Endothelial cell of hepatic sinusoid (primary cell): Measurements from ENCODE around the gene SPPL3.
"Not testable (repeated sequence)": the region's sequence is repeated elsewhere in the genome, so short reads cannot be mapped to it uniquely, and the experiment has no call there.

ENCODE experiments used
- in situ Hi-C: cut with HindIII; loops from 2 replicates; pipeline ENCODE4 v1.10.0; 2017; ENCODE audit warnings: low sequenced_read_pairs

SPPL3 gene

GRCh38 chr12:120793357-120793756 is 110.8 kb downstream of the SPPL3 start:
- in situ Hi-C loops: no loop called here

DNA sequence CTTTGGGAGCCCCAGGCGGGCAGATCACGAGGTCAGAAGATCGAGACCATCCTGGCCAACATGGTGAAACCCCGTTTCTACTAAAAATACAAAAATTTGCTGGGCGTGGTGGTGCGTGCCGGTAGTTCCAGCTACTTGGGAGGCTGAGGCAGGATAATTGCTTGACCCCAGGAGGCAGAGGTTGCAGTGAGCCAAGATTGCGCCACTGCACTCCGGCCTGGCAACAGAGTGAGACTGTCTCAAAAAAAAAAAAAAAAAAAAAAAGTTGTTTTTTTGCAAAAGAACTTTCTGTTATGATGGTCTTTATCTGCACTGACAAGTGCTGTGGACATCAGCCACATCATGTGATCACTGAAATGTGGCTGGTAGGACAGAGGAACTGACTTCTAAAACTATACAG is 111.7 kb downstream of the SPPL3 start:
- in situ Hi-C loops: not testable (repeated sequence)

DNA sequence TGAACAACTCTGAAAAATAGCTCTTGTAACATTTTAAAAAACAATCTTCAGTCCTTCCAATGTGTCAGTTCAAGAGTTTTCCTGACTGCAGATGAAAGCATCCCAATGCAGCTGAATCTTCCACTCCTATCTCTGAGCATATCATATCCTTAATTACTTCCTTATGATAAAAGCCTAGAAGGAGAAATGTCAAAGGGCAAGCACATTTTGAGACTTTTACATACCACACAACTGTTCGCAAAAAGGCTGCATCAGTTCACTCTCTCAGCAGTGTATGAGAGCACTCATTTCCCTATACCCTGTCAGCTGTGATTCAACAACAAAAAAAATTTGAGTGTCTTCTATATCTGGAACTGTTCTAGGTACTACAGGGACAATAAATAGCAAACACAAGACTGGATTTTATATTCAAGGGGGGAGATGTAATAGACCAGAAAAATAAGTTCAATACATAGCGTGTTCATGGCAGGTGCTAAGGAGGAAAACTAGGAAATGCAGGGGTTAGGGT is 112.4 kb downstream of the SPPL3 start:
- in situ Hi-C loops: no loop called here

DNA sequence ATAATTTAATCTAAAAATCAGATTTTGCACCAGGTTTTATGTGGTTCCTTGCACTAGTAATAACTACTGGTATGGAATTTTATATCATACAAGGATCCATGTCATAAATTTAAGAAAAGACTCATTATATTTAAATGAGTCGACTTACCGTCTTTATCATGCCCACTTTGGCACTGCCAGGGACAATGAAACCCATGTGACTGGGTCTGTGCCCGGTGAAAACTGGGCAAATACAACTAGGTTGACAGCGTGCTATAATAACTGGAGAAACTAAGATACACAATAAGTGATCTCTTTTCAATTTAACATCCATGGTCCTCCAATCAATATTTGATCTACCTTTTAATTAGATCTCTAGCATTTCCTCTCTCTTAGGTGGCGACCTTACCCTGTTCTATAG is 114.0 kb downstream of the SPPL3 start:
- in situ Hi-C loops: no loop called here

DNA sequence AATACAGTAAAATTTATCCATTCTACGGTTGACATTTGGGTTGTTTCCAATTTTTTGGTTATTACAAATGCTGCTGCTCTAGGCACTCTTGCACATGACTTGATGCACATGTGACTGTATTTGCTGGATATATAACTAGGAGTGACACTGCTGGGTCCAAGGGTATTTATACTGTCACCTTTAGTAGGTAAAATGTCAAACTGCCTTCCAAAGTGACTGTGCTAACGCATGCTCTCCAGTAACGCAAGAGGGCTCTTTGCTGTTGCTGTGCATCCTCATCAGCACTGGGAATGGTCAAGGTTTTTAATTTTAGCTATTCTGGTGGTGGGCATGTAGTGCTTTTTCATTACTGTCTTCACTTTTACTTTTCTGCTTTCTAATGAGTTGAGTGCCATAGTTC is 116.3 kb downstream of the SPPL3 start:
- in situ Hi-C loops: no loop called here

- in situ Hi-C loops: no loop called here
Observed at GRCh38 chr12:120784804-120785203, 119.4 kb downstream of the SPPL3 start.

DNA sequence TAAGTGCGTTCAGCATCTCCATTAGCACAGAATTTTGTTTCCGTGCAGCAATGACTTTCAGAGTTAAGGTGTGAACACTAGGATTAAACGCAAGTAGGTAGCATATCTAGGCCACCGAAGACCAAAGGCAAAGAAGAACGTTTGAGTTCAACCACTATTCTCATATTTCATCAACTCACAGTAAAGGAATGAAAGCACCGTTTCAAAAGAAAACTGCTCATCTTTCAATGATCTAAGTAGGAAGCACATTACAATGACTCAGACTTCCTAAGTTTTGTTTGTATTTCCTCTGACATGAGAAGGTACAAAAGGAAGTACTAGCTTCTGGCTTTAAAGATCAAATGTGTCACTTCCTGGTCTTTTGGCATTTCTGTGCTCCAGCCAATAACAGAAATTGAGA is 121.0 kb downstream of the SPPL3 start:
- in situ Hi-C loops: no loop called here

GRCh38 chr12:120775862-120776552 is 128.2 kb downstream of the SPPL3 start:
- in situ Hi-C loops: no loop called here

GRCh38 chr12:120774169-120774916 is 129.8 kb downstream of the SPPL3 start:
- in situ Hi-C loops: no loop called here

GRCh38 chr12:120771097-120771496 is 133.1 kb downstream of the SPPL3 start:
- in situ Hi-C loops: no loop called here

DNA sequence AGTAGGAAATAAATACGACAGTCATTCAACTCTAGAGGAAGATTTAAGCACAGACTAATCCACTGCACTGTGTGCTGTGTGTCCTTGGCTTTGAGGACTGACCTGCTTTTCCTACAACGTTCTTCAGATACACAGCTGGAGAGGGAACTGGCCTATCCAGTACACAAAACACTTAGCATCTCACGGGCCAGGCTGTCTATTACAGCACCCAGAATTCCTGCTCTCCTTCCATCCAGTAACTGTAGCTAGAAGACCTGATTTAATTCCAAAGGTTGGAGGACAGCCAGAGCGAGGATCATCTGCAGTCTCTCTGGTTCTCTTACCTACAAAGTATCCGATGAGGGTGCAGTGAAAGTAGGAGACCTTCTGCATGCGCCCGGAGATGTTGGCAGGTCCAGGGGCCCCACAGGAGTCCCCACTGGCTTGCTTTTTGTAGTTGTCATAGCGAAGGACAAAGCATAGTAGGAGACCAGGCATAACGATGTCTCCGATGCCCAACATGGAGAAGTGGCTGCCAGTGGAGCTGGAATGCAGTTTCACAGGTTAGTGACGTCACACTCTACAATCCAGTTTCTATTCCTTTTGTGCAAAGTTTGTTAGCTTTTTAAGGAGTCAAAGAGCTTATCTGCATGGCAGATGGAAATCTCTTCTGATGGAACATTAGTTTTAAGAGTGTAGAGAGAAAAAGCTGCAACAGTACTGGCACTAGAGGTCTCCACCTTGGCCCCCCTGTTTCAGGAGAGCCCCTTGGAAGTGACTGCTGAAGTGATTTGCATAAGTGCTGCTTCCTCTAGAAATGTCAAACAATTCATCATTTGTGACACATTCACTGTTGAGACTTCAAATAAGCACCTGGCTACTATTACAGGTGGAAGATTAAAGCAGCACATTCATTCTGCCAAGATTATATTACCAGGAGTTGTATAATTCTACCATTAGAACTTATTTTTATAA is 136.8 kb downstream of the SPPL3 start:
- in situ Hi-C loops: no loop called here

- in situ Hi-C loops: no loop called here
Observed at GRCh38 chr12:120766566-120766965, 137.6 kb downstream of the SPPL3 start.

- in situ Hi-C loops: loop anchor here (5.0 kb wide), 2 partner anchors 37 to 68 kb away; no protein-coding TSS in a partner anchor
Observed at GRCh38 chr12:120764816-120765215, 139.3 kb downstream of the SPPL3 start.

DNA sequence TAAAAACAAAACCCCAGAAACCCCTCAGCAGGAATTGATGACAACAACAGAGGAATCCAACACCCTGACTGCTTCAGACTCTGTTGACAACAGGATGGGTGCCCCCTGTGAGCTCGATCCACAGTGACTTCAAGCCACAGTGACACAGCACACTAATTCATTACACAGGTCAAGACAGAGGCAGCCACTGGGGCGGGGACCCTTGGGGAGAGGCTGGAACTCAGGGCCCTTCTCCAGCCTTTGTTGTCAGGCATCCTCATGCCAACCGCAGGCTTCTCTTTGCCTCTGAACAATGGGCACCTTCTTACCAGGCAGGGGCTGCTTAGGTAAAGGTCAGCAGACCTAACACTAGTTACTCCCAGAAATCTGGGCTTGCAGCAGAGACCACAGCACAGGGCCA is 140.9 kb downstream of the SPPL3 start:
- in situ Hi-C loops: loop anchor here (5.0 kb wide), 2 partner anchors 39 to 66 kb away; no protein-coding TSS in a partner anchor

- in situ Hi-C loops: loop anchor here (5.0 kb wide), 2 partner anchors 40 to 65 kb away; no protein-coding TSS in a partner anchor
Observed at GRCh38 chr12:120762086-120762485, 142.1 kb downstream of the SPPL3 start.

GRCh38 chr12:120761519-120761934 is 142.6 kb downstream of the SPPL3 start:
- in situ Hi-C loops: loop anchor here (5.0 kb wide), 2 partner anchors 41 to 64 kb away; no protein-coding TSS in a partner anchor

DNA sequence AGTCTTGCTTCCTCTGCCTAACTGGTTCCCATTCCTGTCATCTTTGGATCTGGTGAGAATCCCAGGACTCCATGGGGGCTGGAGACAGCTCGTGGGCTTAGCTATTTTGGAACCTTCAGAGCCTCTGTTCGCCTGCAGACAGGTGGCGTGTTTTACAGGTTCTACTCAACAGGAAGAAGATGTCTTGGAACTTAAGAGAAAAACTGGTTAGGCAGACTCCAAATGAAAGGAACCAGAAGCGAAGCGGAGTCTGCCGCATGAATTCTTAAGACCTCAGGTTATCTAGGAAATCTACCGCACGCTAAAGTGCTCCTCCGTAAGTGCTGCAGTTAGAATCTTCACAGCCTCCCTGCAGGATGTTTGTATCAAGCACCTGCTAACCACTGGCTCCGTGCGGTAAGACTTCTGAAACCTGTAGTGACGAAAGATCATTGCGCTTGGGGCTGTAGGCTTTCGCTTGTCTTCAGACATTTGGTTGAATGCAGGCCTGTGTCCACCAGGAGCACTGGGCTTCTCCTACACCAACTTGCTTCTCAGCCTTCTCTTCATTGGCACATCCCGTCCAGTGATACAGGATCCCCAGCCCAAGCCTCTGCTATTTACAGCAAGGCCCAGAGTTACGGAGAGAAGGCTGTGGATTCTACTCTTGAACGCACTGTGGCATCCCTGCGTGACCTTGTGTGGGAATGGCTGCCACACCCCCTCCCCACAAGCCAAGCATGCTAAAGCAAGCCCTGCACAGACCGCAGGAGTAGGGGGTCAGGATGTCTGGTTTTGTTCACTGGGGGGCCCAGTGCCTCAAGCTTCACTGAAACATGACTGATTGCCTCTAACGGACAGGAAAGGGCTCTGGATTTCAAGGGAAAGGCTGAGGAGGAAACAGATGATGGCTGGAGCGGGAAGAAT is 143.6 kb downstream of the SPPL3 start:
- in situ Hi-C loops: loop anchor here (5.0 kb wide), 2 partner anchors 42 to 63 kb away; no protein-coding TSS in a partner anchor

DNA sequence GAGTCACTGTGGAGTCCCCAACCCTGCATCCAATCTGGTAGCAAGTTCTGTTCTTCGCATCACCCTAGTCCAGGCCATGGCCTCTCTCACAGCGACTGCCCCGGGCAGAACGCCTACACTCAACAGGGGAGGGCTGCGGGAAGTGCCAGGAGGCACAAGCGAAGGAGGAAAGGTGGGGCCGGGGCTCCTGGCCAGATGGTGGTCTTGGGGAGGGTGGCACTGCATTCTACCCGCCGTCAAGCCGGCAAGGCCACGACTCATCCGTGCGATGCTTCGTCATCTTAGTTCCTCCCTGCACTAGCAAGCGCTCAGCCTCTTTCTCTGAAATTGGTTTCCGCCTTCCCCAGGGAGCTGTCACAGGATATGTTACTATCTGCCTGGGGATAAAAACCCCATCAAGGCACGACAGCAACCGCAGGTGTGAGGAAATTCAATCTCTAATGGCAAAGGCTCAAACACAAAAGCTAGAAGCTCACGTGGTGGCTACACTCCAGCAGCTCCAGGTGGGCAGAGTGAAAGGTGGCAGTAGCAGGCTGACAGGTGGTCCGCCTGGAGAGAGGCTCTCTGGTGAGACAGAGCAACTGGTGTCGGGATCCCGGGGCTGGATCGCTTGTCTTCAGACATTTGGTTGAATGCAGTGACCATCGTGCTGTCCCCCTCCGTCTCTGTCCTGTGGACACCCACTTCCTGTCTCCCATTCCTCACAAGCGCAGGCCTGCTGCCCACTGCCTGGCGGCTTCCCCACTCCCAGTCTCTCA is 144.4 kb downstream of the SPPL3 start:
- in situ Hi-C loops: loop anchor here (5.0 kb wide), 2 partner anchors 43 to 62 kb away; no protein-coding TSS in a partner anchor
